B cell (primary cell): ENCODE data around the gene HGS. TPM values are rescaled to one million over a fixed set of nuclear protein-coding genes. Genes with fewer than 3 reads are reported as not detected.

ENCODE experiments used
- ATAC-seq: fragments of 200-7000 bp; cut with Tn5 transposase; one replicate; pipeline ENCODE4 v1.10.0; 2021; ENCODE audit warnings: low read depth, mild to moderate bottlenecking, moderate number of reproducible peaks, moderate library complexity
- CTCF ChIA-PET: fragments of 350-600 bp; sonication (Branson Sonifier 250); formaldehyde crosslinking; loops from one replicate; lab custom pipeline; 2021; ENCODE audit warnings: antibody characterized with exemption, inconsistent platforms; lab: Charles Lee
- POLR2A ChIA-PET: fragments of 350-600 bp; sonication (Branson Sonifier 250); formaldehyde crosslinking; loops from one replicate; lab custom pipeline; 2021; ENCODE audit warnings: antibody characterized with exemption; lab: Charles Lee
- DNase-seq: peaks from one replicate; pipeline ENCODE4 v3.0.0; 2013
- H2AFZ ChIP-seq: 2 replicates; pipeline ENCODE4 v1.6.1; 2012; ENCODE audit warnings: mild to moderate bottlenecking, low read depth, low read length; ENCODE audit not compliant: insufficient read depth, poor library complexity, severe bottlenecking
- H3K27ac ChIP-seq, 2 donors: 1 replicate in 1 of 2; 2 replicates in 1 of 2; pipeline ENCODE4 v1.5.1; 2012 to 2013; ENCODE audit warnings: low read length in 2 of 2, mild to moderate bottlenecking in 2 of 2, moderate library complexity in 1 of 2
- H3K27me3 ChIP-seq, 4 experiments: fragments of 200-600 bp in 1 of 4; sonication (generic) in 1 of 4; replicated peaks in 1 of 4; 1 replicate in 2 of 4; 2 replicates in 2 of 4; pipeline versions ENCODE4 v1.6.1 to v1.7.0; 2013 to 2016; ENCODE audit warnings: low read length in 3 of 4, mild to moderate bottlenecking in 2 of 4, mixed read lengths in 1 of 4, moderate library complexity in 1 of 4; ENCODE audit not compliant: insufficient read depth in 4 of 4, control insufficient read depth in 3 of 4; ENCODE audit errors: control extremely low read depth in 1 of 4
- H3K36me3 ChIP-seq, 2 experiments: replicated peaks in 1 of 2; 1 replicate in 1 of 2; 2 replicates in 1 of 2; pipeline versions ENCODE4 v1.6.1 to v1.7.1; 2013; ENCODE audit warnings: low read length in 1 of 2; ENCODE audit not compliant: insufficient read depth in 2 of 2, control insufficient read depth in 1 of 2; ENCODE audit errors: control extremely low read depth in 1 of 2, extremely low read depth in 1 of 2
- H3K4me1 ChIP-seq, 2 donors: fragments of 200-600 bp in 1 of 2; sonication (generic) in 1 of 2; 1 replicate in 1 of 2; 2 replicates in 1 of 2; pipeline versions ENCODE4 v1.5.1 to v1.6.1; 2013 to 2017; ENCODE audit warnings: low read length in 2 of 2; ENCODE audit not compliant: control insufficient read depth in 2 of 2, insufficient read depth in 2 of 2
- H3K4me2 ChIP-seq: replicated peaks from 2 replicates; pipeline ENCODE3; 2012; ENCODE audit warnings: mild to moderate bottlenecking, low read depth, low read length; ENCODE audit not compliant: poor library complexity, severe bottlenecking
- H3K4me3 ChIP-seq, 5 experiments: fragments of 200-600 bp in 1 of 5; sonication (generic) in 1 of 5; 1 replicate in 3 of 5; 2 replicates in 2 of 5; pipeline versions ENCODE4 v1.5.1 to v1.7.0; 2011 to 2016; ENCODE audit warnings: low read length in 4 of 5, mild to moderate bottlenecking in 4 of 5, low read depth in 2 of 5, control low read depth in 1 of 5, moderate library complexity in 1 of 5; ENCODE audit not compliant: insufficient read depth in 1 of 5; ENCODE audit errors: control extremely low read depth in 1 of 5, extremely low read depth in 1 of 5
- H3K79me2 ChIP-seq: fragments of 200-600 bp; sonication (generic); one replicate; pipeline ENCODE4 v1.6.0; 2016; ENCODE audit warnings: low read length; ENCODE audit not compliant: control insufficient read depth, insufficient read depth
- H3K9ac ChIP-seq: fragments of 200-600 bp; sonication (generic); 2 replicates; pipeline ENCODE4 v1.6.1; 2017; ENCODE audit warnings: mild to moderate bottlenecking, low read length, moderate library complexity
- H3K9me3 ChIP-seq, 3 donors: one replicate each; pipeline versions ENCODE4 v1.6.1 to v1.7.1; 2013; ENCODE audit warnings: low read length in 2 of 3; ENCODE audit not compliant: control insufficient read depth in 2 of 3, insufficient read depth in 1 of 3; ENCODE audit errors: control extremely low read depth in 1 of 3
- H4K20me1 ChIP-seq: 2 replicates; pipeline ENCODE4 v1.6.0; 2012; ENCODE audit warnings: mild to moderate bottlenecking, low read length; ENCODE audit not compliant: insufficient read depth, control insufficient read depth, poor library complexity, severe bottlenecking
- H3K27ac Mint-ChIP-seq: one replicate; pipeline ENCODE4 v1.8.0; 2021; ENCODE audit warnings: mixed read lengths
- H3K27me3 Mint-ChIP-seq: one replicate; pipeline ENCODE4 v1.8.0; 2021; ENCODE audit warnings: mixed read lengths
- H3K4me1 Mint-ChIP-seq: one replicate; pipeline ENCODE4 v1.8.0; 2021; ENCODE audit warnings: mixed read lengths
- H3K4me3 Mint-ChIP-seq: one replicate; pipeline ENCODE4 v1.8.0; 2021; ENCODE audit warnings: mixed read lengths
- H3K9me3 Mint-ChIP-seq: one replicate; pipeline ENCODE4 v1.8.0; 2022; ENCODE audit warnings: mixed read lengths; ENCODE audit not compliant: insufficient read depth
- EZH2 ChIP-seq: IDR thresholded peaks from 2 replicates; pipeline ENCODE4 v1.6.1; 2012; ENCODE audit warnings: borderline replicate concordance, low read depth, mild to moderate bottlenecking, moderate library complexity, low read length; ENCODE audit not compliant: insufficient read depth, poor library complexity, severe bottlenecking
- whole genome bisulfite sequencing: methylation state at CpG from one replicate; pipeline ENCODE4 v1.1.5; 2013; ENCODE audit warnings: missing lambda C conversion rate; ENCODE audit not compliant: insufficient coverage; 5-methylcytosine and 5-hydroxymethylcytosine counted together
- intact Hi-C: fragments of 100-400 bp; cut with micrococcal nuclease; formaldehyde crosslinking; loops from one replicate; pipeline ENCODE4 v1.10.0; 2022
- polyA plus RNA-seq: library from polyadenylated mRNA; depleted of rRNA; stranded (reverse); fragments of >200 nt; gene quantifications from 2 replicates; pipeline ENCODE4 v1.2.3, GENCODE V29; 2012
- total RNA-seq, 2 donors: library from RNA; stranded (reverse); fragments of 120-200 nt in 1 of 2; gene quantifications; 1 replicate in 1 of 2; 2 replicates in 1 of 2; pipeline versions ENCODE4 v1.2.3 to v1.2.4, GENCODE V29; 2013 to 2022
- TF ChIP-seq, protein P1 (sequence below): fragments of 200-600 bp; IDR thresholded peaks from one replicate; pipeline ENCODE4 v1.8.0; 2022; ENCODE audit warnings: antibody characterized with exemption, mild to moderate bottlenecking

Gene HGS
- total and polyA plus RNA-seq, 2 donors (not counting 1 experiment from before 2014, with no cell fraction given) = 184 to 220 TPM

DNA sequence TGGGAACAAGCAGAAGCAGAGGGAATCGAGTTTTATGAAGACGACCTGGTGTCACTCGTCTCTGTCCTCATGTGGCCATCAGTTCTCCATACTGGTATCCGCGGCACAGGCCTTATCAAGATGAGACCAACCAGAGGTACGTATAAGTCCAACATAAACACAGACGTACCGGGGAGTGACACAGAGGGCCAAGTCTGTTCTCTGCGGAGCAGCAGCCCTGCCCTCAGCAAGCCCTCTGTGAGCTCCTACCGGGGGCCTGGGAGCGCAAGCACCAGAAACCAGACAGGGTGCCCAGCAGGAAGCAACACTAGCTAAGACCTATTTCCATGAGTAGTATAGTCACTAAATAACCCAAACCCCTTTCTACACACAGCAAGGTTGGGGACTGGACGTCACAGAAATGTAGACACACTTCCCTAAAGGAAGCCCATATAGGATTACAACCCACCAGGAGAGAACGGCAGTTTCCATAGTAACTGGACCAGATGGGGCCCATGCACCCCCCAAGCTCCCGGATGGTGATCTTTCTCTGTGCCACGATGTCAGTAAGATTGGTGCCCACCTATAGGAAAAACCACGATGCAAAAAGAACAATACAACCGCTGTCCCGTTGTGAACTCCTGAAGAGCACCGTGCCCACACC, 1.1 kb upstream of the HGS start:
- DNase-seq (no peak), ATAC-seq (no peak)
- H3K27ac ChIP-seq = peak overlapping the region in 1 of 2 donors; percentile 83
- no peaks in the 10 kb centered on the region for H3K9me3 Mint-ChIP-seq
- peaks cover 33% of the 10 kb centered on the region for H3K4me1 Mint-ChIP-seq
- ChIA-PET POLR2A (interaction anchor here (1.3 to 2.1 kb wide), 2 partner anchors 20 to 22 kb away, joined by 9 to 10 read pairs; partner anchors contain the start of gene MRPL12), CTCF (interaction anchor here (0.5 to 1.5 kb wide), 4 partner anchors 14 to 243 kb away, joined by 3 to 4 read pairs (median 3); no protein-coding TSS in a partner anchor)
- H3K4me3 Mint-ChIP-seq = peak overlapping the region; percentile 91
- peak overlapping the region; percentile 90 for H3K4me2 ChIP-seq
- peak overlapping the region; percentile 95 for H3K27ac Mint-ChIP-seq
- H3K79me2 ChIP-seq = peaks cover 67% of the 10 kb centered on the region
- H3K9ac ChIP-seq = peak overlapping the region; percentile 92
- H3K4me1 ChIP-seq = peaks cover 22 to 25% of the 10 kb centered on the region in 2 donors
- intact Hi-C loops = loop anchor here (1.0 to 2.0 kb wide), 5 partner anchors 16 to 209 kb away; partner anchors contain the start of genes ALYREF, ANAPC11, CCDC137 and MRPL12
- peaks cover 0 to 18% of the 10 kb centered on the region in 2 experiments for H3K36me3 ChIP-seq
- no peaks in the 10 kb centered on the region for H3K27me3 Mint-ChIP-seq
- TF ChIP-seq EZH2 = no peak
- TF ChIP-seq, protein P1, sequence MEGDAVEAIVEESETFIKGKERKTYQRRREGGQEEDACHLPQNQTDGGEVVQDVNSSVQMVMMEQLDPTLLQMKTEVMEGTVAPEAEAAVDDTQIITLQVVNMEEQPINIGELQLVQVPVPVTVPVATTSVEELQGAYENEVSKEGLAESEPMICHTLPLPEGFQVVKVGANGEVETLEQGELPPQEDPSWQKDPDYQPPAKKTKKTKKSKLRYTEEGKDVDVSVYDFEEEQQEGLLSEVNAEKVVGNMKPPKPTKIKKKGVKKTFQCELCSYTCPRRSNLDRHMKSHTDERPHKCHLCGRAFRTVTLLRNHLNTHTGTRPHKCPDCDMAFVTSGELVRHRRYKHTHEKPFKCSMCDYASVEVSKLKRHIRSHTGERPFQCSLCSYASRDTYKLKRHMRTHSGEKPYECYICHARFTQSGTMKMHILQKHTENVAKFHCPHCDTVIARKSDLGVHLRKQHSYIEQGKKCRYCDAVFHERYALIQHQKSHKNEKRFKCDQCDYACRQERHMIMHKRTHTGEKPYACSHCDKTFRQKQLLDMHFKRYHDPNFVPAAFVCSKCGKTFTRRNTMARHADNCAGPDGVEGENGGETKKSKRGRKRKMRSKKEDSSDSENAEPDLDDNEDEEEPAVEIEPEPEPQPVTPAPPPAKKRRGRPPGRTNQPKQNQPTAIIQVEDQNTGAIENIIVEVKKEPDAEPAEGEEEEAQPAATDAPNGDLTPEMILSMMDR = no peak
- peak overlapping the region; percentile 41 to 94 (median 93) for H3K4me3 ChIP-seq
- H2AFZ ChIP-seq = peak overlapping the region; percentile 88
- H4K20me1 ChIP-seq = peaks cover 36% of the 10 kb centered on the region
- H3K27me3 ChIP-seq = no peaks in the 10 kb centered on the region
- WGBS = 56% methylated on average over 19 of the region's 19 CpGs
- H3K9me3 ChIP-seq = no peaks in the 10 kb centered on the region

DNA sequence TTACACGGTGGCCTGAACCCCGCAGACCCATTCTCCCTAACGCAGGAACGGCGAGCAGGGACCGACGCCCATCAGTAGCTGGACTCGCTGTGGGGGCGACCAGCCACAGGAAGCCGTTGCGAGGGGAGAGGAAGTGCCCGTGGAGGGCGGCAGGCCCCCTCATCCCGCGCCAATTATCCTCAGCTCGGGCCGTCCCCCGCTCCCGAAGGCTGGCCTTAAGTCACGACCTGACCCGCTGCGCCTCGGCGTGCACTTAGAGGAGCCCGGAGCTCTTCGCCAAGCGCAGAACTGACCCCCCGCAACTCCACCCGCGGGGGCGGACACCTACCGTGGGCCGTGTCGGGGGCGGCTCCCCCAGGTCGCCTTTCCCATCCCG, 615 bp upstream of the HGS start:
- peaks cover 41% of the 10 kb centered on the region for H4K20me1 ChIP-seq

More for the DNA sequence above, 615 bp upstream of the HGS start:
- H3K27me3 ChIP-seq = no peaks in the 10 kb centered on the region
- H3K4me1 ChIP-seq = peaks cover 22 to 25% of the 10 kb centered on the region in 2 donors
- DNase-seq (no peak), ATAC-seq (peak; percentile 16)
- H3K9ac ChIP-seq = peak overlapping the region; percentile 92
- peak overlapping the region; percentile 41 to 94 (median 93) for H3K4me3 ChIP-seq
- peaks cover 72% of the 10 kb centered on the region for H3K79me2 ChIP-seq
- CTCF ChIA-PET = interaction anchor here (0.5 to 1.5 kb wide), 7 partner anchors 9 to 243 kb away, joined by 3 to 5 read pairs (median 3); partner anchors contain the start of genes CCDC137 and OXLD1
- peak overlapping the region; percentile 53 to 83 for H3K27ac ChIP-seq
- H2AFZ ChIP-seq = peak overlapping the region; percentile 88
- Mint-ChIP-seq H3K9me3 (no peaks in the 10 kb centered on the region), H3K27me3 (no peaks in the 10 kb centered on the region), H3K4me3 (peak overlapping the region; percentile 91), H3K27ac (peak overlapping the region; percentile 95), H3K4me1 (peaks cover 33% of the 10 kb centered on the region)
- peaks cover 0 to 22% of the 10 kb centered on the region in 2 experiments for H3K36me3 ChIP-seq
- 1% methylated on average over 37 of the region's 37 CpGs for WGBS
- no peaks in the 10 kb centered on the region for H3K9me3 ChIP-seq
- intact Hi-C loops = loop anchor here (1.0 to 2.0 kb wide), 5 partner anchors 17 to 208 kb away; partner anchors contain the start of genes ALYREF, ANAPC11, CCDC137 and MRPL12
- no peak for TF ChIP-seq EZH2
- TF ChIP-seq, protein P1 = no peak
- H3K4me2 ChIP-seq = peak overlapping the region; percentile 90
- POLR2A ChIA-PET = interaction anchor here (0.7 to 2.1 kb wide), 8 partner anchors 14 to 244 kb away, joined by 3 to 10 read pairs (median 4); partner anchors contain the start of genes ALYREF, CCDC137, FAAP100 and MRPL12
